Adipocyte (in vitro differentiated cells): ENCODE data around the gene PARD3B.

Experiments used
- DNase-seq: peaks from one replicate; pipeline ENCODE4 v3.0.0-alpha.2; 2015; ENCODE audit warnings: low read depth
- H3K27me3 ChIP-seq: replicated peaks from 2 replicates; pipeline ENCODE4 v1.7.0; 2013; ENCODE audit warnings: mild to moderate bottlenecking, low read length, moderate library complexity; ENCODE audit not compliant: control insufficient read depth, insufficient read depth
- H3K36me3 ChIP-seq: 2 replicates; pipeline ENCODE4 v1.7.0; 2013; ENCODE audit warnings: low read length, mild to moderate bottlenecking, moderate library complexity; ENCODE audit not compliant: control insufficient read depth, insufficient read depth, severe bottlenecking
- H3K4me1 ChIP-seq: 2 replicates; pipeline ENCODE4 v1.7.0; 2013; ENCODE audit warnings: mild to moderate bottlenecking, low read length, moderate library complexity; ENCODE audit not compliant: control insufficient read depth, insufficient read depth
- H3K4me3 ChIP-seq: 2 replicates; pipeline ENCODE4 v1.7.0; 2013; ENCODE audit warnings: mild to moderate bottlenecking, low read length, moderate library complexity
- H3K9ac ChIP-seq: 2 replicates; pipeline ENCODE4 v1.7.0; 2013; ENCODE audit warnings: mild to moderate bottlenecking, low read length, moderate library complexity
- H3K9me3 ChIP-seq: 2 replicates; pipeline ENCODE4 v1.7.0; 2013; ENCODE audit warnings: mild to moderate bottlenecking, low read length, moderate library complexity; ENCODE audit not compliant: control insufficient read depth

The PARD3B gene

GRCh38 chr2:205177546-205177945 is 632.3 kb downstream of the PARD3B start:
- Histone ChIP-seq H3K4me3 (no peak overlapping the region), H3K36me3 (peaks cover 6% of the 10 kb centered on the region), H3K9me3 (no peaks in the 10 kb centered on the region), H3K9ac (no peak overlapping the region), H3K4me1 (no peaks in the 10 kb centered on the region), H3K27me3 (no peaks in the 10 kb centered on the region)
- DNase-seq = no peak

- Histone ChIP-seq H3K4me1 (no peaks in the 10 kb centered on the region), H3K36me3 (peaks cover 10% of the 10 kb centered on the region), H3K9me3 (no peaks in the 10 kb centered on the region), H3K27me3 (no peaks in the 10 kb centered on the region), H3K4me3 (no peak overlapping the region), H3K9ac (no peak overlapping the region)
- no peak for DNase-seq
Measured at GRCh38 chr2:205180730-205181129, 635.5 kb downstream of the PARD3B start.

- DNase-seq = no peak
- H3K9ac ChIP-seq = no peak overlapping the region
- H3K9me3 ChIP-seq = no peaks in the 10 kb centered on the region
- peaks cover 5% of the 10 kb centered on the region for H3K36me3 ChIP-seq
- no peak overlapping the region for H3K4me3 ChIP-seq
- H3K4me1 ChIP-seq = peaks cover 13% of the 10 kb centered on the region
- H3K27me3 ChIP-seq = no peaks in the 10 kb centered on the region
Measured at GRCh38 chr2:205187731-205188130, 642.5 kb downstream of the PARD3B start.

GRCh38 chr2:205188239-205189138 is 643.2 kb downstream of the PARD3B start:
- Histone ChIP-seq H3K9ac (no peak overlapping the region), H3K4me1 (peaks cover 13% of the 10 kb centered on the region), H3K4me3 (no peak overlapping the region), H3K27me3 (no peaks in the 10 kb centered on the region), H3K36me3 (peaks cover 8% of the 10 kb centered on the region), H3K9me3 (no peaks in the 10 kb centered on the region)
- peak; percentile 72 for DNase-seq

- Histone ChIP-seq H3K27me3 (no peaks in the 10 kb centered on the region), H3K36me3 (peaks cover 14% of the 10 kb centered on the region), H3K4me1 (peaks cover 13% of the 10 kb centered on the region), H3K9ac (no peak overlapping the region), H3K9me3 (no peaks in the 10 kb centered on the region), H3K4me3 (no peak overlapping the region)
- no peak for DNase-seq
Measured at GRCh38 chr2:205189301-205189700, 644.0 kb downstream of the PARD3B start.

- H3K4me3 ChIP-seq = no peak overlapping the region
- peaks cover 13% of the 10 kb centered on the region for H3K4me1 ChIP-seq
- H3K9ac ChIP-seq = no peak overlapping the region
- DNase-seq = no peak
- H3K27me3 ChIP-seq = no peaks in the 10 kb centered on the region
- H3K9me3 ChIP-seq = no peaks in the 10 kb centered on the region
- peaks cover 11% of the 10 kb centered on the region for H3K36me3 ChIP-seq
Measured at GRCh38 chr2:205190528-205190927, 645.3 kb downstream of the PARD3B start.

GRCh38 chr2:205193125-205193835 is 648.0 kb downstream of the PARD3B start:
- DNase-seq = no peak
- Histone ChIP-seq H3K36me3 (peaks cover 9% of the 10 kb centered on the region), H3K27me3 (no peaks in the 10 kb centered on the region), H3K9ac (no peak overlapping the region), H3K4me3 (no peak overlapping the region), H3K4me1 (peaks cover 16% of the 10 kb centered on the region), H3K9me3 (no peaks in the 10 kb centered on the region)

GRCh38 chr2:205193836-205194228 is 648.6 kb downstream of the PARD3B start:
- no peak for DNase-seq
- H3K9me3 ChIP-seq = no peaks in the 10 kb centered on the region
- H3K36me3 ChIP-seq = peaks cover 9% of the 10 kb centered on the region
- H3K27me3 ChIP-seq = no peaks in the 10 kb centered on the region
- H3K4me3 ChIP-seq = no peak overlapping the region
- peaks cover 14% of the 10 kb centered on the region for H3K4me1 ChIP-seq
- no peak overlapping the region for H3K9ac ChIP-seq

- H3K4me1 ChIP-seq = peaks cover 11% of the 10 kb centered on the region
- H3K27me3 ChIP-seq = no peaks in the 10 kb centered on the region
- peak overlapping the region; percentile 7 for H3K9ac ChIP-seq
- DNase-seq = peak; percentile 30
- peaks cover 9% of the 10 kb centered on the region for H3K36me3 ChIP-seq
- peak overlapping the region; percentile 35 for H3K4me3 ChIP-seq
- no peaks in the 10 kb centered on the region for H3K9me3 ChIP-seq
Measured at GRCh38 chr2:205197468-205198139, 652.3 kb downstream of the PARD3B start.

GRCh38 chr2:205198140-205198525 is 652.9 kb downstream of the PARD3B start:
- peak overlapping the region; percentile 35 for H3K4me3 ChIP-seq
- no peaks in the 10 kb centered on the region for H3K9me3 ChIP-seq
- peaks cover 11% of the 10 kb centered on the region for H3K4me1 ChIP-seq
- H3K36me3 ChIP-seq = peaks cover 9% of the 10 kb centered on the region
- peak; percentile 74 for DNase-seq
- H3K9ac ChIP-seq = peak overlapping the region; percentile 7
- H3K27me3 ChIP-seq = no peaks in the 10 kb centered on the region
